Activated T-cell treated with anti-CD3 and anti-CD28 coated beads, Interleukin-2, amount 50 U/mL, for 72 hours (primary cell): Measurements from ENCODE around the gene NLRP1. TPM values are rescaled to one million over a fixed set of nuclear protein-coding genes. Genes with fewer than 3 reads are reported as not detected.

Experiments used
- ATAC-seq, 2 donors: fragments of 150-1000 bp; cut with Tn5 transposase; replicated peaks in 1 of 2; 2 replicates each; pipeline ENCODE4 v1.10.0; 2021; ENCODE audit warnings: moderate library complexity in 2 of 2, mild to moderate bottlenecking in 1 of 2
- DNase-seq, 2 donors: peaks; one replicate each; pipeline ENCODE4 v3.0.0; 2021 to 2022; ENCODE audit warnings: mixed read lengths in 1 of 2
- H3K27ac Mint-ChIP-seq: one replicate; pipeline ENCODE4 v1.8.0; 2022; ENCODE audit warnings: mild to moderate bottlenecking, moderate library complexity, mixed read lengths
- H3K27me3 Mint-ChIP-seq: one replicate; pipeline ENCODE4 v1.8.0; 2022; ENCODE audit warnings: low read depth, mixed read lengths
- H3K36me3 Mint-ChIP-seq, 2 donors: one replicate each; pipeline ENCODE4 v1.8.0; 2022; ENCODE audit warnings: mixed read lengths in 2 of 2, mild to moderate bottlenecking in 1 of 2; ENCODE audit not compliant: insufficient read depth in 2 of 2
- H3K4me1 Mint-ChIP-seq: one replicate; pipeline ENCODE4 v1.8.0; 2022; ENCODE audit warnings: low read depth, mixed read lengths
- H3K4me3 Mint-ChIP-seq, 2 donors: one replicate each; pipeline ENCODE4 v1.8.0; 2022; ENCODE audit warnings: mild to moderate bottlenecking in 2 of 2, mixed read lengths in 2 of 2, moderate library complexity in 2 of 2
- H3K9me3 Mint-ChIP-seq, 2 donors: one replicate each; pipeline ENCODE4 v1.8.0; 2022; ENCODE audit warnings: mixed read lengths in 2 of 2
- total RNA-seq, 2 donors: library from RNA; stranded (reverse); gene quantifications; one replicate each; pipeline ENCODE4 v1.2.3, GENCODE V29; 2022

The NLRP1 gene
- total RNA-seq, 2 donors from 2014 or later = 79.0 to 83.9 TPM

DNA sequence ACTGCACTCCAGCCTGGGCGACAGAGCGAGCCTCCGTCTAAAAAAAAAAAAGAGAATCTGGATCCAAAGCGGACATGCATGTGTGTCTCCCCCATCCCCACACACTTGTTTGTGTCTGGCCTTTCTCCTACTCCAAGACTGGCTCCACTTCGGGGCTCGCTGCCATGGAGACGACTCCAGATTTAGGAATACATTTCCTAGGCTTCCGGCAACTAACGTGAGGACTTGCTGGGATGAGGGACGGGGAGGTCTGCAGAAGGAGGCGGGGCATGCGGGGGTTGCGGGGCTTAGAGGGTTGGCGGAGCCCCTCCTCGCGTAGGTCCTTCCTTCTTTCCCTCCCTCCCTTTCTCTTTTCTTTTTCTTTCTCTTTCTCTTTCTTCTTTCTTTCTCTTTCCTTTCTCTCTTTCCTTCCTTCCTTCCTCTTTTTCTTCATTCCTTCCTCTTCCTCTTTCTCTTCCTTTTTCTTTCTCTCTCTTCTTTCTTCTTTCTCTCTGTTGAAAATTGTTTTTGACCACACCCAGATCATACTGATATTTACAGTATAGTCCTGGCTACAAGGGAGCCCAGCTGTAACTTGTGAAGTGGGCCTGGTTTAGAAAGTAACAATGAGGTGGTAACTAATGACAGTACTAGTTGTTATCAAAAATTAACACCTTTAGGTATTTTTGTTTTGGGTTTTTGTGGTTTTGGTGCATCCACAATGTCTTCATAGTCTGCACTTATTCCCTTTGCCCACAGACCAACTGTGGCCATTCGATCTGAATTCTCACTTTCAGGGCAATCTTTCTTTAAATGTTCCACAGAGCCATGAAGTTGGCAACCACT, 72.7 kb downstream of the NLRP1 start:
- no peaks in the 10 kb centered on the region for H3K9me3 Mint-ChIP-seq
- peak overlapping the region; percentile 35 for H3K27ac Mint-ChIP-seq
- peaks cover 3 to 7% of the 10 kb centered on the region in 2 donors for H3K36me3 Mint-ChIP-seq
- no peak for ATAC-seq
- H3K4me1 Mint-ChIP-seq = peaks cover 22% of the 10 kb centered on the region
- no peaks in the 10 kb centered on the region for H3K27me3 Mint-ChIP-seq
- no peak overlapping the region for H3K4me3 Mint-ChIP-seq
- no peak for DNase-seq

DNA sequence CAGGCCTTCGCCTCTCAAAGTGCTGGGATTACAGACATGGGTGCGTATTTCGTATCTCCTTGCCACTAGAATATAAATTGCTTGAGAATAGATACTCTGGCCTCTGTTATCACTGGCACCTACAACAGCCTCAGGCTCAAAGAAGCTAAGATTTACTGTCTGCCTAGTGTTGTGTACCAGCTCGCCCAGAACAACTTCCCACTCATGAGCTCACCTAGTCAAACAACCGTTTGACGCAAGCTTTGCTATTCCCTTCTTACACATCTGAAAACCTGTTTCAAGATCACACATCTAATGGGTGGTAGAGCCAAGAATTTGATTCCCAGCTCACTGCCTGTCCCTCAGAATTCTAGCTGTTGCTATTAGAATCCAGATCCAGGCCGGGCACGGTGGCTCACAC, 73.5 kb downstream of the NLRP1 start:
- Mint-ChIP-seq H3K4me1 (peaks cover 22% of the 10 kb centered on the region), H3K36me3 (peaks cover 3 to 7% of the 10 kb centered on the region in 2 donors), H3K9me3 (no peaks in the 10 kb centered on the region), H3K27me3 (no peaks in the 10 kb centered on the region), H3K4me3 (no peak overlapping the region), H3K27ac (no peak overlapping the region)
- no peak for ATAC-seq
- DNase-seq = no peak

DNA sequence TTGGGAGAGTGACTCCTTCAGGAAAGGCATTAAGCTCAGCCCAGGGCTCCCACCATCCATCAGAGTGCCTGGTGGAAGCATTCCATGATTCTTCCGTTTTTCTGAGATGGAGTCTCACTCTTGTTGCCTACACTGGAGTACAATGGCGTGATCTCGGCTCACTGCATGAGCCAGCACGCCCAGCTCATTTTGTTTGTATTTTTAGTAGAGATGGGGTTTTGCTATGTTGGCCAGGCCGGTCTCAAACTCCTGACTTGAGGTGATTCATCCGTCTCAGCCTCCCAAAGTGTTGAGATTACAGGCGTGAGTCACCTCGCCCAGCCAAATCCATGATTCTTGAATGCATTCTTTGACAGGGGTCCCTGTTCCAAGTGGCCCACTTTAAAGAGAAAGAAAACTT, 74.8 kb downstream of the NLRP1 start:
- no peaks in the 10 kb centered on the region for H3K9me3 Mint-ChIP-seq
- DNase-seq = no peak
- no peak overlapping the region for H3K27ac Mint-ChIP-seq
- no peak overlapping the region for H3K4me3 Mint-ChIP-seq
- H3K4me1 Mint-ChIP-seq = peaks cover 21% of the 10 kb centered on the region
- peaks cover 3 to 6% of the 10 kb centered on the region in 2 donors for H3K36me3 Mint-ChIP-seq
- no peaks in the 10 kb centered on the region for H3K27me3 Mint-ChIP-seq
- no peak for ATAC-seq

DNA sequence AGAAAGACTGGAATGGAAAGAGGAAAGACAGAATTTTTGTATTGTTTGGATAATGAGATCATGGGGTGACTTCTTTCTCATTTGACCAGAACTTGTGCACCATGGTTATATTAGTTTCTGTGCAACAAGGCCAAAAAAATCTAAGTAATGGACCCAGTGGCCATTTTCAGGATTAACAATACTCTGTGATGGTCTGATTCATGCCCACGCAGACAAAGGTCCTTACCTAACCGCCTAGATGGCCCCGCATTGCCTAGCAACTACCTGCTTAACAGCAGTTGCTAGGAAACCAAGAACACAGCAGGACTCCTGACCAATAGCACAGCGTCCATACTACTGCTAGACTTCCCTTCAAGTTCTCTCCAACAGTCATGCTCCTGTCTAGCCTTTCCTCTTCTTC, 75.5 kb downstream of the NLRP1 start:
- Mint-ChIP-seq H3K27me3 (no peaks in the 10 kb centered on the region), H3K4me3 (no peak overlapping the region), H3K4me1 (peaks cover 16% of the 10 kb centered on the region), H3K36me3 (peaks cover 2 to 3% of the 10 kb centered on the region in 2 donors), H3K27ac (no peak overlapping the region), H3K9me3 (no peaks in the 10 kb centered on the region)
- no peak for DNase-seq
- ATAC-seq = no peak

DNA sequence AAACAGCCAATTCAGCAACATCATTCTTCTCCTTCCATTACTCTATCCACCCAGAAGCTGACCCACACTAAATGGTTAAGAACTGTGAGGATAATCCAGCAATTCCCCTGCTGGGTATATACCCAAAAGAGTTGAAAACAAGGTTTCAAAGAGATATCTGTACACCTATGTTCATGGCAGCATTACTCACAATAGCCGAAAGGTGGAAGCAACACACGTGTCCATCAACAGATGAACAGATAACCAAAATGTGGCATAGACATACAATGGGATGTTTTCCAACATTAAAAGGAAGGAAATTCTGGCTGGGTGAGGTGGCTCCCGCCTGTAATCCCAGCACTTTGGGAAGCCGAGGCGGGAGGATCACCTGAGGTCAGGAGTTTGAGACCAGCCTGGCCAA, 78.0 kb downstream of the NLRP1 start:
- Mint-ChIP-seq H3K27me3 (no peaks in the 10 kb centered on the region), H3K27ac (no peak overlapping the region), H3K4me3 (no peak overlapping the region), H3K4me1 (peaks cover 4% of the 10 kb centered on the region), H3K9me3 (no peaks in the 10 kb centered on the region), H3K36me3 (no peaks in the 10 kb centered on the region)
- ATAC-seq (no peak), DNase-seq (no peak)

GRCh38 chr17:5502552-5502951, 81.8 kb downstream of the NLRP1 start:
- Mint-ChIP-seq H3K4me3 (no peak overlapping the region), H3K9me3 (no peaks in the 10 kb centered on the region), H3K36me3 (no peaks in the 10 kb centered on the region), H3K27ac (no peak overlapping the region), H3K27me3 (no peaks in the 10 kb centered on the region), H3K4me1 (peaks cover 14% of the 10 kb centered on the region)
- DNase-seq = no peak
- no peak for ATAC-seq

- ATAC-seq (no peak), DNase-seq (no peak)
- H3K36me3 Mint-ChIP-seq = no peaks in the 10 kb centered on the region
- no peak overlapping the region for H3K27ac Mint-ChIP-seq
- peak overlapping the region; percentile 97 to 98 for H3K4me3 Mint-ChIP-seq
- no peaks in the 10 kb centered on the region for H3K9me3 Mint-ChIP-seq
- peaks cover 14% of the 10 kb centered on the region for H3K4me1 Mint-ChIP-seq
- H3K27me3 Mint-ChIP-seq = no peaks in the 10 kb centered on the region
Measured at GRCh38 chr17:5501685-5502084, 82.6 kb downstream of the NLRP1 start.

DNA sequence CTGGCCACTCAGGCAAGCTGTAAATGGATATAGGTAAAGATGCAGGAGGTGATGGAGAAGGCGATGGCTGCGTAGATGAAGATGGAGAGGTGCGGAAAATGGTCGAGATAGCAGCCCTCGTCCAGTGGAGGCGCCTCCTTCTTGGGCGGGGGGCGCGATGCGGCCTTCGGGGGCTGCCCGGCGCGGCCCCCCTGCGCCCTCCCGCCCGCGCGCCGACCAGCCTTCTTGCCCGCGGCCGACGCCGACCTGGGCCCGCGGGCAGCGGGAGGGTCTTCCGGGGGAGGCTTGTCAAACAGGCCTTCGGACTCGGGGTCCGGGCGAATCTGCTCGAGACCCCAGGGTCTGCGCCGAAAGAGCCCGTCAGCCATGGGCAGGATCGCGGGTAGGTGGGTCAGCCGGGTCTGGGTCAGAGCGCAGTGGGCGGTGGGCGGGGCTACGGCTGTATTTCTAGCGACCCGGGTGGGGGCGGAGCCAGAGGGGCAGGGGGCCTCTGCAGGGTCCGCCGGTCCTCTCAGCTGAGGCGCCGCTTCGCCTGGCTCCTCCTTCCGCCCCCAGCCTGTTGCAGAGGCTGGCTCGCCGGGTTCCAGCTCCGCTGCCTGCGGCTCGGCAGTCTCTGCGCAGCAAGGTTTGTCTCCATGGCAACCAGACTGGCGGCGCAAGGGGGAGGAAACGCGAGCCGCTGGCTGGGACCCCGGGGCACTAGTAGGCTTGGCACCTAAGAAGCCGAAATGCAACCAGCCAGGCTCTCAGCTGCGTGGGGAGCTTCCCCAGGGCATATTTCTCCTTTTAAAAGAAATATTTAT, 83.5 kb downstream of the NLRP1 start:
- no peak overlapping the region for H3K27ac Mint-ChIP-seq
- ATAC-seq (peak; percentile 94 to 97), DNase-seq (peak; percentile 81)
- peak overlapping the region; percentile 97 to 98 for H3K4me3 Mint-ChIP-seq
- peaks cover 14% of the 10 kb centered on the region for H3K4me1 Mint-ChIP-seq
- no peaks in the 10 kb centered on the region for H3K9me3 Mint-ChIP-seq
- no peaks in the 10 kb centered on the region for H3K36me3 Mint-ChIP-seq
- H3K27me3 Mint-ChIP-seq = no peaks in the 10 kb centered on the region

DNA sequence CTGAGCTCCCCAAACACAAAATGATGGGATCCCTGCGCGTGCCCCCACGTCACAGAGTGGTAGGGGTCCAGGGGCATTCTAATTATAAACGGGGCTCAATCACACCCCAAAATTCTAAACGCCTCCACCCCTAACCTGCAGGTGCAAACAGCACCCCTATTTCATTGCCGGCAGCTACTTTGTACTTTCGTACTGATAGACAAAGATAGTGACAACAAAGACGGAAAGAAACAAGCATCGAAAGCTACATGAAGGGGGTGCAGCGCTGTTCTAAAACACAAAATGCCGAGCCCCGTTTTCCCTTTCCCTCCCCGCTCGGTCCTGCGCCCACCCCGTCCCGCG, 84.1 kb downstream of the NLRP1 start:
- DNase-seq (no peak), ATAC-seq (no peak)
- Mint-ChIP-seq H3K9me3 (no peaks in the 10 kb centered on the region), H3K36me3 (no peaks in the 10 kb centered on the region), H3K27ac (no peak overlapping the region), H3K4me1 (peaks cover 14% of the 10 kb centered on the region), H3K4me3 (peak overlapping the region; percentile 97 to 98), H3K27me3 (no peaks in the 10 kb centered on the region)

- H3K4me3 Mint-ChIP-seq = peak overlapping the region; percentile 97 to 98
- H3K36me3 Mint-ChIP-seq = no peaks in the 10 kb centered on the region
- ATAC-seq (peak in 1 of 2 donors; percentile 16), DNase-seq (peak in 1 of 2 donors; percentile 27)
- no peak overlapping the region for H3K27ac Mint-ChIP-seq
- peaks cover 14% of the 10 kb centered on the region for H3K4me1 Mint-ChIP-seq
- H3K9me3 Mint-ChIP-seq = no peaks in the 10 kb centered on the region
- H3K27me3 Mint-ChIP-seq = no peaks in the 10 kb centered on the region
Measured at GRCh38 chr17:5499476-5500231, 84.7 kb downstream of the NLRP1 start.

DNA sequence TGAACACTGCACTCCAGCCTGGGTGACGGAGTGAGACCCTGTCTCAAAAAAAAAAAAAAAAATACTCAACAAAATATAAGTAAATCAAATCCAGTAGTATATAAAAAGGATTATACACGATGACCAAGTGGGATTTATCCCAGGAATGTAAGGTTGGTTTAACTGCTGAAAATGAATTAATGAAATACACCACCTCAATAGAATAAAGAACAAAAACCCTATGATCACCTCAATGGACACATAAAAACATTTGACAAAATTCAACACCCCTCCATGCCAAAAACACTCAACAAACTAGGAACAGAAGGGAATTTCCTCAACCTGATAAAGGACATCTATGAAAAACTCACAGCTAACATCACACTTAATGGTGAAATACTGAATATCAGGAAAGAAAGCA, 91.3 kb downstream of the NLRP1 start:
- H3K36me3 Mint-ChIP-seq = peaks cover 10 to 18% of the 10 kb centered on the region in 2 donors
- H3K4me3 Mint-ChIP-seq = no peak overlapping the region
- no peaks in the 10 kb centered on the region for H3K27me3 Mint-ChIP-seq
- DNase-seq = no peak
- peaks cover 0 to 3% of the 10 kb centered on the region in 2 donors for H3K9me3 Mint-ChIP-seq
- H3K4me1 Mint-ChIP-seq = peaks cover 15% of the 10 kb centered on the region
- H3K27ac Mint-ChIP-seq = no peak overlapping the region
- ATAC-seq = no peak

DNA sequence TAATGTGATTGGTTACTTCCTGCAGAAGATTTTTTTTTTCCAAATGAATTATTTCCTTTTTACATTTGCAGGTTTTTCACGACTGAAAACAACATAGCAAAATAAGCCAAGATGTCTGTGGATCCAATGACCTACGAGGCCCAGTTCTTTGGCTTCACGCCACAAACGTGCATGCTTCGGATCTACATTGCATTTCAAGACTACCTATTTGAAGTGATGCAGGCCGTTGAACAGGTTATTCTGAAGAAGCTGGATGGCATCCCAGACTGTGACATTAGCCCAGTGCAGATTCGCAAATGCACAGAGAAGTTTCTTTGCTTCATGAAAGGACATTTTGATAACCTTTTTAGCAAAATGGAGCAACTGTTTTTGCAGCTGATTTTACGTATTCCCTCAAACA, 95.6 kb downstream of the NLRP1 start:
- Mint-ChIP-seq H3K4me1 (peaks cover 49% of the 10 kb centered on the region), H3K36me3 (peaks cover 16 to 34% of the 10 kb centered on the region in 2 donors), H3K9me3 (peaks cover 0 to 3% of the 10 kb centered on the region in 2 donors), H3K27me3 (no peaks in the 10 kb centered on the region), H3K27ac (peak overlapping the region; percentile 61), H3K4me3 (peak overlapping the region; percentile 90 to 99)
- ATAC-seq (no peak), DNase-seq (no peak)
